Pancreas (tissue), 10 donors: ENCODE results near the gene PDE10A. TPM values are rescaled to one million over a fixed set of nuclear protein-coding genes. Genes with fewer than 3 reads are reported as not detected.

Source experiments
- ATAC-seq, 4 donors: fragments of 200-7000 bp; cut with Tn5 transposase; one replicate each; pipeline versions ENCODE4 v1.8.0 to v1.9.1; 2020; ENCODE audit warnings: mild to moderate bottlenecking in 4 of 4, moderate library complexity in 4 of 4
- DNase-seq, 6 donors: peaks; one replicate each; pipeline ENCODE4 v3.0.0-alpha.2; 2020
- FAIRE-seq: peaks from 2 replicates; lab custom pipeline; 2012; peaks lifted over from hg19 to GRCh38; lab: Jason Lieb, UNC
- H3K27ac ChIP-seq, 4 donors: fragments of 200-600 bp; sonication (generic); 1 replicate in 3 of 4; 2 replicates in 1 of 4; pipeline versions ENCODE4 v1.5.0 to v1.8.0; 2020
- H3K27me3 ChIP-seq, 4 donors: fragments of 200-600 bp; one replicate each; pipeline ENCODE4 v1.8.0; 2021
- H3K36me3 ChIP-seq, 3 donors: fragments of 200-600 bp; sonication (generic) in 1 of 3; one replicate each; pipeline versions ENCODE4 v1.5.0 to v1.8.0; 2020 to 2021
- H3K4me1 ChIP-seq, 3 donors: fragments of 200-600 bp; one replicate each; pipeline ENCODE4 v1.8.0; 2021
- H3K4me3 ChIP-seq, 4 donors: fragments of 200-600 bp; sonication (generic) in 2 of 4; one replicate each; pipeline versions ENCODE4 v1.5.0 to v1.8.0; 2020 to 2021
- H3K9me3 ChIP-seq, 4 donors: fragments of 200-600 bp; one replicate each; pipeline ENCODE4 v1.8.0; 2021
- CTCF ChIP-seq, 4 donors: fragments of 200-600 bp; sonication (generic) in 3 of 4; IDR thresholded peaks; one replicate each; pipeline versions ENCODE4 v1.5.0 to v1.8.0; 2021; ENCODE audit warnings: antibody characterized with exemption in 4 of 4
- WGBS, 2 donors: extraction: QIAGEN DNeasy Blood & Tissue Kit; methylation state at CpG; one replicate each; pipeline ENCODE4 v1.1.7; 2013; 5-methylcytosine and 5-hydroxymethylcytosine counted together
- intact Hi-C, 3 donors: fragments of 100-400 bp; cut with DNase I; formaldehyde crosslinking; loops; one replicate each; pipeline versions ENCODE4 v1.11.1 to v1.14.2; 2022
- polyA plus RNA-seq, 2 donors: library from polyadenylated mRNA; stranded (reverse); fragments of 200-250 nt; gene quantifications; one replicate each; pipeline ENCODE4 v1.2.3, GENCODE V29; 2013
- total RNA-seq, 6 donors: library from RNA; stranded (reverse); fragmentation: NEBNext Ultra II Directional in 4 of 6; extraction: Animal tissue kit (Norgen Biotek cat#: 25700) in 4 of 6; gene quantifications; one replicate each; pipeline versions ENCODE4 v1.2.1 to v1.2.4, GENCODE V29; 2021 to 2023
- donor health status: healthy with polysubstance abuse.
- donor health status: DM: no; HTN: no; CAD: no; lungs with moderate emphysema.
- donor health status: DM: no; HTN: no; CAD: no.
- donor health status: control.
- donor health status: control.
- donor health status: Bipolar disorder and iron deficiency.
- donor health status: DM: yes; HTN: yes; CAD: no.
- donor health status: DM: no; HTN: no; CAD: no.
- donor health status: DM: no; HTN: no; CAD: no.
- donor health status: DM: yes; HTN: yes; CAD: no.

The PDE10A gene
- total and polyA plus RNA-seq, 8 donors: 0.83 to 5.7 (median 2.7) TPM

GRCh38 chr6:165657325-165657680, 5.7 kb downstream of the PDE10A start:
- TF ChIP-seq CTCF (IDR thresholded peaks at IDR 0.05): no peak
- intact Hi-C loops: no loop called here
- H3K27ac ChIP-seq: no peak overlapping the region
- WGBS, 2 donors: 58 to 66% methylated on average over 5 of the region's 5 CpGs
- ATAC-seq: no peak
- H3K36me3 ChIP-seq: no peaks in the 10 kb centered on the region
- H3K4me3 ChIP-seq: no peak overlapping the region
- FAIRE-seq: no peak
- peaks cover 0 to 12% (median 0%) of the 10 kb centered on the region in 3 donors for H3K4me1 ChIP-seq
- H3K27me3 ChIP-seq: peaks cover 0 to 6% (median 1%) of the 10 kb centered on the region in 4 donors
- no peak for DNase-seq
- H3K9me3 ChIP-seq: no peaks in the 10 kb centered on the region

GRCh38 chr6:165656581-165657324, 6.3 kb downstream of the PDE10A start:
- Histone ChIP-seq H3K27ac (no peak overlapping the region), H3K4me3 (no peak overlapping the region), H3K27me3 (peaks cover 0 to 6% (median 1%) of the 10 kb centered on the region in 4 donors), H3K4me1 (peaks cover 0 to 12% (median 0%) of the 10 kb centered on the region in 3 donors), H3K36me3 (no peaks in the 10 kb centered on the region), H3K9me3 (no peaks in the 10 kb centered on the region)
- TF ChIP-seq CTCF (IDR thresholded peaks at IDR 0.05): no peak
- intact Hi-C loops: no loop called here
- ATAC-seq (no peak), FAIRE-seq (no peak), DNase-seq (no peak)
- 65% methylated on average over 8 of the region's 8 CpGs for WGBS, 2 donors

GRCh38 chr6:165655191-165655590, 7.8 kb downstream of the PDE10A start:
- DNase-seq: no peak
- no peaks in the 10 kb centered on the region for H3K36me3 ChIP-seq
- no peak for FAIRE-seq
- no peaks in the 10 kb centered on the region for H3K27me3 ChIP-seq
- 78 to 83% methylated on average over 11 of the region's 11 CpGs for WGBS, 2 donors
- no peak overlapping the region for H3K27ac ChIP-seq
- intact Hi-C loops: no loop called here
- no peak overlapping the region for H3K4me3 ChIP-seq
- no peaks in the 10 kb centered on the region for H3K9me3 ChIP-seq
- no peak for TF ChIP-seq CTCF (IDR thresholded peaks at IDR 0.05)
- no peaks in the 10 kb centered on the region for H3K4me1 ChIP-seq
- no peak for ATAC-seq

GRCh38 chr6:165654144-165654543, 8.9 kb downstream of the PDE10A start:
- Histone ChIP-seq H3K4me1 (no peaks in the 10 kb centered on the region), H3K27ac (no peak overlapping the region), H3K4me3 (no peak overlapping the region), H3K36me3 (no peaks in the 10 kb centered on the region), H3K27me3 (peaks cover 0 to 2% (median 0%) of the 10 kb centered on the region in 4 donors), H3K9me3 (no peaks in the 10 kb centered on the region)
- FAIRE-seq: no peak
- no peak for ATAC-seq
- intact Hi-C loops: no loop called here
- TF ChIP-seq CTCF (IDR thresholded peaks at IDR 0.05): no peak
- no peak for DNase-seq
- 74 to 81% methylated on average over 9 of the region's 9 CpGs for WGBS, 2 donors

- ATAC-seq (no peak), DNase-seq (no peak), FAIRE-seq (no peak)
- Histone ChIP-seq H3K27ac (no peak overlapping the region), H3K27me3 (peaks cover 0 to 2% (median 0%) of the 10 kb centered on the region in 4 donors), H3K4me3 (no peak overlapping the region), H3K36me3 (no peaks in the 10 kb centered on the region), H3K4me1 (no peaks in the 10 kb centered on the region), H3K9me3 (no peaks in the 10 kb centered on the region)
- WGBS, 2 donors: 61 to 81% methylated on average over 11 of the region's 11 CpGs
- no peak for TF ChIP-seq CTCF (IDR thresholded peaks at IDR 0.05)
- intact Hi-C loops: no loop called here
Measured at GRCh38 chr6:165653607-165654006, 9.4 kb downstream of the PDE10A start.
